Measurements from ENCODE around the gene TMEM52B.

DNA sequence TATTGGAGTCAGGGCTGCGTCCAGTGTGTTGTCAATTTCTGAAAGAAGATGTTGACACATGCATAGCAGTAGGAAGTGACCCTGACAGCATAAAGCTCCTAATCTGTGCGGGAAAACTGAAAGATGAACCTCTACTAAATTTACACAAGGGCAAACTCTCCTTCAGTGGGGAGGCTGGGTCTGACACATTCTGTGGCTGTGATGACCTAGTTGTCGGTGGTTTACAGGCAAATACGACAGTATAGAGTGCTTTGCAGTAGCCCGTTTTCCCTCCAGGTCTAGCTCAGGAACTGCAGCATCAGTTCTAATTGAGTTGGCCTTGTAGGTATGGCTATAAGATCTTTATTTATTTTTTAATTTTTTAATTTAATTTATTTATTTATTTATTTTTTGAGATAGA lies 19.0 kb downstream of the TMEM52B start:
- TF ChIP-seq SP1 (IDR thresholded peaks at IDR 0.05) (no peak), BHLHE40 (IDR thresholded peaks at IDR 0.05; ENCODE audit: borderline replicate concordance) (no peak), ELF4 (IDR thresholded peaks at IDR 0.05) (no peak)

All from HEK293T (cell line).